ENCODE results near the gene POLRMT. TPM values are rescaled to one million over a fixed set of nuclear protein-coding genes. Genes with fewer than 3 reads are reported as not detected.

POLRMT gene
- total RNA-seq, 1 donor from 2014 or later = 14.1 TPM

DNA sequence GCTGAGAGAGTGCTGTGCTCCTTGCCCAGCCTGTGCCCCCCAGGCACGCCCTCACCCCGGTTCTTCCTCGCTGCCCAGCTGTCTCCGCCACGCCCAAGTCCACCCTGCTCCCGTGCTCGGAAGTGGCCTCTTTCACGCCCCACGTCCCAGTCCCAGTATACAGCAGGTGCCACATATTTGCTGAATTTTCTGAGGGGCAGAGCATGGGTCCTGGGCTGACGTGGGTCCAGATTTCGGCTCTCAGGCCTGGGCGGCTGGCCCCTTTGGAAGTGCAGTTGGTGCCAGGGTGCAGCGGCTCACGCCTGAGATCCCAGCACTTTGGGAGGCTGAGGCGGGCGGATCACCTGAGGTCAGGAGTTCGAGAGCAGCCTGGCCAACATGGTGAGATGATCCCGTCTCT, 40.3 kb downstream of the POLRMT start:
- H3K4me3 Mint-ChIP-seq = peak overlapping the region; percentile 57
- TF ChIP-seq EZH2 (IDR thresholded peaks at IDR 0.05) (no peak), EZH2phosphoT487 (IDR thresholded peaks at IDR 0.05) (no peak)
- TF ChIP-seq, protein P1, sequence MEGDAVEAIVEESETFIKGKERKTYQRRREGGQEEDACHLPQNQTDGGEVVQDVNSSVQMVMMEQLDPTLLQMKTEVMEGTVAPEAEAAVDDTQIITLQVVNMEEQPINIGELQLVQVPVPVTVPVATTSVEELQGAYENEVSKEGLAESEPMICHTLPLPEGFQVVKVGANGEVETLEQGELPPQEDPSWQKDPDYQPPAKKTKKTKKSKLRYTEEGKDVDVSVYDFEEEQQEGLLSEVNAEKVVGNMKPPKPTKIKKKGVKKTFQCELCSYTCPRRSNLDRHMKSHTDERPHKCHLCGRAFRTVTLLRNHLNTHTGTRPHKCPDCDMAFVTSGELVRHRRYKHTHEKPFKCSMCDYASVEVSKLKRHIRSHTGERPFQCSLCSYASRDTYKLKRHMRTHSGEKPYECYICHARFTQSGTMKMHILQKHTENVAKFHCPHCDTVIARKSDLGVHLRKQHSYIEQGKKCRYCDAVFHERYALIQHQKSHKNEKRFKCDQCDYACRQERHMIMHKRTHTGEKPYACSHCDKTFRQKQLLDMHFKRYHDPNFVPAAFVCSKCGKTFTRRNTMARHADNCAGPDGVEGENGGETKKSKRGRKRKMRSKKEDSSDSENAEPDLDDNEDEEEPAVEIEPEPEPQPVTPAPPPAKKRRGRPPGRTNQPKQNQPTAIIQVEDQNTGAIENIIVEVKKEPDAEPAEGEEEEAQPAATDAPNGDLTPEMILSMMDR (IDR thresholded peaks at IDR 0.05) = no peak
- no peaks in the 10 kb centered on the region for H3K36me3 Mint-ChIP-seq
- H3K27ac Mint-ChIP-seq = no peak overlapping the region
- DNase-seq (ENCODE audit: low spot score) = no peak
- Histone ChIP-seq H3K4me2 (no peak overlapping the region), H4K20me1 (ENCODE audit: low read depth) (peaks cover 73% of the 10 kb centered on the region), H3K9me3 (ENCODE audit: low read depth) (no peaks in the 10 kb centered on the region), H3K9ac (no peak overlapping the region), H3F3A (ENCODE audit: low read depth) (peaks cover 28% of the 10 kb centered on the region), H3K27me3 (peaks cover 67% of the 10 kb centered on the region), H3K36me3 (no peaks in the 10 kb centered on the region), H2AFZ (replicated peaks) (no peak overlapping the region), H3K4me1 (peaks cover 13% of the 10 kb centered on the region), H3K79me2 (ENCODE audit: low read depth) (no peaks in the 10 kb centered on the region), H3K27ac (no peak overlapping the region), H3K4me3 (no peak overlapping the region)
- peaks cover 39% of the 10 kb centered on the region for H3K27me3 Mint-ChIP-seq (ENCODE audit: insufficient read depth, low read depth)
- H3K9me3 Mint-ChIP-seq = peaks cover 4% of the 10 kb centered on the region
- peaks cover 3% of the 10 kb centered on the region for H3K4me1 Mint-ChIP-seq

DNA sequence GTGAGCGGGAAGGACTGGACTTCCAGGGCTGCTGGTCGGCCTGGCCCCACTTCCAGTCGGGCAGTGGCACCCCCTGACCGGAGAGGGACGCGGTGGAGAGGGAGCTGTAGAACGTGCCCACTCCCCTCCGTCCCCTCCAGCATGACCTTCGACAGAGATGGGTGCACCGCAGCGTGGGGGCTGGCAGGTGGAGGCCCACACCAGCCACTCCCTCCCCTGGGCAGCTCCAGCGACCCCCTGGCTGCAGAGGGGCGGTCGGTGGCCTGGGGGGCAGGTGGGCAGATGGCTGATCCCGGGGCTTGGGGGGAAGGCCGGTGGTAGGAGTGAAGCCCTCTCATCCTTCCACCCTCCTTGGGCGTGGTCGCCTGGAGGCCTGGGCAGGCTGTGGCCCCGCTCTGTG, 41.2 kb downstream of the POLRMT start:
- Mint-ChIP-seq H3K36me3 (no peaks in the 10 kb centered on the region), H3K4me3 (peak overlapping the region; percentile 50), H3K4me1 (peaks cover 3% of the 10 kb centered on the region), H3K27me3 (ENCODE audit: insufficient read depth, low read depth) (peaks cover 44% of the 10 kb centered on the region), H3K27ac (no peak overlapping the region), H3K9me3 (peaks cover 4% of the 10 kb centered on the region)
- no peak overlapping the region for H3K4me2 ChIP-seq
- no peak for DNase-seq (ENCODE audit: low spot score)
- no peaks in the 10 kb centered on the region for H3K9me3 ChIP-seq (ENCODE audit: low read depth)
- H3K79me2 ChIP-seq (ENCODE audit: low read depth) = no peaks in the 10 kb centered on the region
- no peak for TF ChIP-seq EZH2phosphoT487 (IDR thresholded peaks at IDR 0.05)
- no peak for TF ChIP-seq EZH2 (IDR thresholded peaks at IDR 0.05)
- TF ChIP-seq, protein P1 (IDR thresholded peaks at IDR 0.05) = no peak
- H3K4me3 ChIP-seq = no peak overlapping the region
- H3K4me1 ChIP-seq = peaks cover 13% of the 10 kb centered on the region
- H3K36me3 ChIP-seq = no peaks in the 10 kb centered on the region
- no peak overlapping the region for H3K27ac ChIP-seq
- peaks cover 30% of the 10 kb centered on the region for H3F3A ChIP-seq (ENCODE audit: low read depth)
- H4K20me1 ChIP-seq (ENCODE audit: low read depth) = peaks cover 80% of the 10 kb centered on the region
- H3K27me3 ChIP-seq = peaks cover 76% of the 10 kb centered on the region
- H3K9ac ChIP-seq = no peak overlapping the region
- H2AFZ ChIP-seq (replicated peaks) = no peak overlapping the region

DNA sequence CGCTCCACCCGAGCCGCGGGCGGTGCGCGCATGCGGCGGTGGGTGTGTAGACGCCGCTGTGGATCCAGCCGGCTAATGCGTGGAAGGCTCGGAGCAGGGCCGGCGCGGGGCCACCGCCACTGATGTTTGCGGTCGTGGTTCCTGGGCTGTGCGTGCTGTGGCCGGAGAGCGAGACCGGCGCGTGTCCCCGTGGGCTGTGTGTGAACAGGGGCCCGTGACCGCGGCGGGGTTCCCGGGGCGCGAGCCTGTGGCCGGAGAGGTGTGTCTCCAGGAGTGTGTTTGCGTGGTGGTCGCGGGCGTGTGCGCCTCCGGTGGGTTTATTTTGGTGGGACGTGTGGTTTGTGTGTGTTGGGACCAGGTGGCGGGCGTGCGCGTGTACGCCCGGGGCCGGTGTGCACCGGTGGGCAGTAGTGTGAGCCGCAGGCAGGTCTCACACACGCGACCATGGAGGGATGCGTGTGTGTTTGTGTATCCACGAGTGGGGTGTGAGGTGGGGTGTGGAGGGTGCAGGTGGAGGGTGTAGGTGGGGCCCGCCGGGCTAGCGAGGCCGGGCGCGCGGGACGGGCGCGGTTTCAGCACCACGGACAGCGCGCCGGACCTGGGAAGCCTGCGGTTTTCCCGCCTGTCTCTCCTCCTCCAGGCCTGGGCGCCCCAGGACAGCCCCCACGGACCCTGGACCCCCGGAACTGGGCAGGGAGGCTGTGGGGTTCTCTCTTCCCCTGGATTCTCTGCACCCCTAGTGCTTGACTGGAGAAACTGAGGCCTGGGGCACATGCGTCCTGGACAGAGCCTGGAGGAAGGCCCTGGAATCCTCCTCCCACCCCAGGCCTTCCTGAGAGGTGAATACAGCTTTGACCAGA, 42.0 kb downstream of the POLRMT start:
- peak; percentile 86 for DNase-seq (ENCODE audit: low spot score)
- H3K4me2 ChIP-seq = no peak overlapping the region

More for the DNA sequence above, 42.0 kb downstream of the POLRMT start:
- Histone ChIP-seq H3K4me1 (peaks cover 11% of the 10 kb centered on the region), H3K4me3 (no peak overlapping the region), H2AFZ (replicated peaks) (no peak overlapping the region), H4K20me1 (ENCODE audit: low read depth) (peaks cover 84% of the 10 kb centered on the region), H3K27me3 (peaks cover 76% of the 10 kb centered on the region), H3K9me3 (ENCODE audit: low read depth) (no peaks in the 10 kb centered on the region), H3F3A (ENCODE audit: low read depth) (peaks cover 32% of the 10 kb centered on the region), H3K9ac (no peak overlapping the region), H3K79me2 (ENCODE audit: low read depth) (no peaks in the 10 kb centered on the region), H3K27ac (no peak overlapping the region), H3K36me3 (no peaks in the 10 kb centered on the region)
- Mint-ChIP-seq H3K4me1 (peaks cover 3% of the 10 kb centered on the region), H3K36me3 (no peaks in the 10 kb centered on the region), H3K9me3 (peaks cover 4% of the 10 kb centered on the region), H3K27ac (no peak overlapping the region), H3K4me3 (peak overlapping the region; percentile 74), H3K27me3 (ENCODE audit: insufficient read depth, low read depth) (peaks cover 42% of the 10 kb centered on the region)
- TF ChIP-seq EZH2phosphoT487 (IDR thresholded peaks at IDR 0.05) (peak; percentile 86), EZH2 (IDR thresholded peaks at IDR 0.05) (peak; percentile 99)
- TF ChIP-seq, protein P1 (IDR thresholded peaks at IDR 0.05) = no peak

Data from neural progenitor cell (in vitro differentiated cells).